GM12801 (cell line): ENCODE results near the gene CIAO3.

ENCODE experiments used
- TF ChIP-seq, protein P1 (sequence below): IDR thresholded peaks from one replicate; pipeline ENCODE4 v1.5.1; 2011; ENCODE audit warnings: control low read depth; ENCODE audit not compliant: insufficient read length; ENCODE audit errors: extremely low read depth

Gene CIAO3

DNA sequence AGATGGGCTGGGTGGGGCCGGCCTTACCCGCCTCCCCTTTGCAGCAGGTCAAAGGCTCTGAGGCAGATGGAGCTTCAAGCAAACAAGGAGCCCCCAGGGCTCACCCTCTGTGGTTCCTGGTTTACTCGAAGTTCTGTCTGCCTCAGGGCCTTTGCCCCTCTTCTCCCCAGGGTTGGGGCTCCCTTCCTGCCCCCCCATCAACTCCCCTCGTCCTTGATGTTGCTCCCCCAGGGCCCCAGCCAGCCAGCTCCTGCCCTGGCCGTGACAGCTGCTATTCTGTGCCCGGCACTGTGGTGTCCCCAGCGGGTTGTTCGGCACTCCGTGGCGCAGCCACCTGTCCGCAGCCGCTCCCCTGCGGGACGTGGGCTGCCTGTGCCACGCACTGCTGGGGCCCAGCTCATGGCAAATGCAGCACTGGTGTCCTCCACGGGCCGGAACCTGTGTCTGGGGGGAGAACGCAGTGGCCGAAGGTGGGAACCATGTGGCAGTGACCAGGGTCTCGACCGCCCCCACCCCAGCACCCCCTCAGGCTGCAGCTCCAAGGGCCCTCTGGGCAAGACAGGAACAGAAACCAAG is 30.2 kb downstream of the CIAO3 start:
- TF ChIP-seq, protein P1, sequence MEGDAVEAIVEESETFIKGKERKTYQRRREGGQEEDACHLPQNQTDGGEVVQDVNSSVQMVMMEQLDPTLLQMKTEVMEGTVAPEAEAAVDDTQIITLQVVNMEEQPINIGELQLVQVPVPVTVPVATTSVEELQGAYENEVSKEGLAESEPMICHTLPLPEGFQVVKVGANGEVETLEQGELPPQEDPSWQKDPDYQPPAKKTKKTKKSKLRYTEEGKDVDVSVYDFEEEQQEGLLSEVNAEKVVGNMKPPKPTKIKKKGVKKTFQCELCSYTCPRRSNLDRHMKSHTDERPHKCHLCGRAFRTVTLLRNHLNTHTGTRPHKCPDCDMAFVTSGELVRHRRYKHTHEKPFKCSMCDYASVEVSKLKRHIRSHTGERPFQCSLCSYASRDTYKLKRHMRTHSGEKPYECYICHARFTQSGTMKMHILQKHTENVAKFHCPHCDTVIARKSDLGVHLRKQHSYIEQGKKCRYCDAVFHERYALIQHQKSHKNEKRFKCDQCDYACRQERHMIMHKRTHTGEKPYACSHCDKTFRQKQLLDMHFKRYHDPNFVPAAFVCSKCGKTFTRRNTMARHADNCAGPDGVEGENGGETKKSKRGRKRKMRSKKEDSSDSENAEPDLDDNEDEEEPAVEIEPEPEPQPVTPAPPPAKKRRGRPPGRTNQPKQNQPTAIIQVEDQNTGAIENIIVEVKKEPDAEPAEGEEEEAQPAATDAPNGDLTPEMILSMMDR: no peak

DNA sequence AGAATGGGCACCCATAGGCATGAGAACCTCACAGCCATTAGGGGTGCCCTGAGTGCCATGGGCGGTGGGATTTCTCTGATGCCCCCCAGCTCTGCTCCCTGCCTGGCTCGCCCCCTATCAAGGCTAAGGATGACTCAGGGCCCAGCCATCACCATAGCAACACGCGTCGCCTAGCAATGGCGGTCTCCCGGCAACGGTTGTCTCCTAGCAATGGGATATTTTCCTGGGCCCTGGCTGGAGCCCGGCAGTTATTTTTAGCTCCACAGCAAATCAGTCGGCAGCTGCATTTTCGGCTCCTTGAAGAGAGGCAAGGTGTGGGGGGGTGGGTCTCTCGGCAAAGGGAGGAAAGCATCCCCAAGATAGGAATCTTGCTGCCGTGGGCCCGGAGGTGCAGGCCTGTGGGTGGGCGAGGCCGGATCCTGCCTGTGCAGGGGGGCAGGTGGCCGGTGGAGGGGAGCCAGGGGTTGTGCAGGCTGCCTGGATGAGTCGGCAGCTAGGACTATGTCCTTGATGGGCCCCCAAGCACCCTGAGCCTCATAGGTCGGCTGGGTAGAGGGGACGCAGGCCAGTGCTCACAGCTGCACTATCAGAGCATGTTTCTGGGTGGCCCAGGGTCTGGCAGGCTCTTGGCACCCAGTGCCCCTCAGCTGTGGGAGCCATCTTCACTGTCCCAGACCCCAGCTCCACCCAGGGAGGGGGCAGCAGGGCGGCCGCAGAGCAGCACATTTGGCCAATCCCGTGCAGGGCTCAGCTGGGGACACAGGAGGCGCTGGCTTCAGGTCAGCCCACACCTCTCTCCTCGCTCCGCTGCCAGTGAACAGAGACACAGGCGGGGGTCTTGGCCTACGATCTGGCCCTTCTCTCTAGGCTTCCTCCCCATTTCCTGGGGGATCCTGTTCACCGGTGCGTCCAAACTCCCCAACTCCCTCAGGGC is 31.0 kb downstream of the CIAO3 start:
- TF ChIP-seq, protein P1: no peak

DNA sequence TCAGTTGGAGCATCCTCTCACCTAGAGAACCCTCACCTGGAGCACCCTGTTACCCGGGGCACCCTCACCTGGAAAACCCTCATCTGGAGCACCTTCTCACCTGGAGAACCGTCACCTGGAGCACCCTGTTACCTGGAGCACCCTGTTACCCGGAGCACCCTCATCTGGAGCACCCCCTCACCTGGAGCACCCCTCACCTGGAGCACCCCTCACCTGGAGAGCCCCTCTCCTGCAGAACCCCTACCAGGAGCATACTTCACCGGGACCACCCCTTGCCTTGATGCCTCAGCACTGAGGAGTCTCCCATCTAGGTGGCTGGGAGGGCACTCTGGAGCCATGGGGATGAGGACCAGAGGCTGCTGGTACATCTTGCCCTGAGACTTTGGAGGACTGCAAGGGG is 31.8 kb downstream of the CIAO3 start:
- TF ChIP-seq, protein P1: no peak

DNA sequence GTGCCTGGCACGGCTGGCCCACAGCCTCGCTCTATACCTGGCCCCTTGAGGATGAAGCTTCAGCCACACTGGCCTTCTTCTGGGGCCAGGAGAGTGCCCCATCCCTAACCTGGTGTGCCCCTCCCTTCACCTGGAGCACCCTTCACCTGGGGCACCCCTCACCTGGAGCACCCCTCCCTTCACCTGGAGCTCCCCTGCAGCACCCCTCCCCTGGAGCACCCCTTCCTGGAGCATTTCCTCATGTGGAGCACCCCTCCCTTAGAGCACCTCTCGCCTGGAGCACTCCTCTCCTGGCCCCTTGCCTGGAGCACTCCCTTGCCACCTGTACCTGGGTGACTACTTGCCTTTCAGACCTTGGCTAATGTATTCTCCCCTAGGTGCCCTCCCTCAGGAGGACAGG is 32.8 kb downstream of the CIAO3 start:
- TF ChIP-seq, protein P1: no peak

DNA sequence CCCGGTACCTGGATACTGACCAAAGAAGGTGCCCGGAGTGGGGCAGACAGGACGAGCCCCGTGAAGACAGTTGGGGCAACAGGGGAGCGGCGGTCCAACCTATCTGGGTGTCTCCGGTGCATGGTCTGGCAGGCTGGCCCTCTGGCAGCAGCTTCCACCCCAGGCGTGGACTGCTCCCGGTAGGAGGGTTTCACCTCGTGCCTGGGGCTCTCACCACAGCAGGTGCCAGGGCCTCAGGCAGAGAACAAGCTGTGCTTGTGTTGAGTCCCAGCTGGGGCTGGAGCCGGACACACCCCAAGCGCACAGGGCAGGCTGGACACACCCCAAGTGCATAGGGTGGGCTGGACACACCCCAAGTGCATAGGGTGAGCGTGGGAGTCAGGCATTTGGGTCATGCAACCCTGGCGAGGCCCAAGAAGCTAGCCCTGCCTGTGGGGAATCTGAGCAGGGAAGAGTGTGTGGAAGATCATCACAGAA is 33.7 kb downstream of the CIAO3 start:
- TF ChIP-seq, protein P1: no peak

DNA sequence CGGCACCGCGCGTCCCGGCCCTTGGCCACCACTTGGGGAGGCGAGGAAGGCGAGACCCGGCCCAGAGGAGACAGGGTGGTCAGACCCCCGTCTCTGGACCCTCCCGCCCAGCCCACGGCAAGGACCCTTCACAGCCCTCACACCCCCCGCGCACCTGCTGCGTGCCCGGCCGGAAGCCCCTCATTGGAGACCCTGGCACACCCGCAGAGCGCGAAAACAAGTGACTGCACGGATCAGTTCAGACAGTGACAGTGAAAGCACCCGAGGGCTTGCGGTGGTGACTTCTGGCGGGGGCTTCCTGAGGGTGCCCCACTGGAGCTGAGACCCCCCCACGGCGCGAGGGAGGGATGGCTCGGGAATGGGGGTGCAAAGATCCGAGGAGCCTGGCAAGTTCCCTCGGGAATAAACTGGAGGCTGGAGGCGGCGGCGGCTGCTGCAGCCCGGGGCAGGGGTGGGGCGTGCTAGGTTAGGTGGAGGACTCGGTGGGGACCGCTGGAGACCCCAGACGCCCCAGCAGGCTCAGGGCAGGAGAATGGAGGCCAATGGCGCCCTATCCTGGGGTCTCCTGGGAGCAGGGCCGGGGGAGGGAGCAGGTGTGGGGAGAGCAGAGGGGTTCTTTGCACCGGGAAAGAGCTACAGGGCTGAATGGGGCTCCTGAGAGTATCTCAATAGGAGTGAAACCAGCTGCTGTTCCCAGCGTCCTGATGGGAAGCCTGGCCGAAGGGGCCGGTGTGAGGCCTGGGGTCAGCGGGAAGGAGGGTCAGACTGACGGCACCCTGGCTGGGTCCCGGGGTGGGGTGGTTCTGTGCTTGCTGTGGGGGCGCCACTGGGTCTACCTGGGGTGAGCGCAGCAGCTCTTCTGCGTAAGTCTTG is 34.4 kb downstream of the CIAO3 start:
- TF ChIP-seq, protein P1: no peak
